BJ (cell line): ENCODE measurements around the gene TNPO3. TPM values are rescaled to one million over a fixed set of nuclear protein-coding genes. Genes with fewer than 3 reads are reported as not detected.

Experiments used
- CTCF ChIA-PET: fragments of 350-600 bp; formaldehyde crosslinking; extraction: SDS; loops from one replicate; lab custom pipeline; 2021; ENCODE audit warnings: antibody characterized with exemption, inconsistent platforms; lab: Yijun Ruan, JAX
- POLR2A ChIA-PET: fragments of 300-600 bp; sonication (Branson Sonifier 250); formaldehyde crosslinking; extraction: SDS; loops from one replicate; lab custom pipeline; 2021; ENCODE audit warnings: antibody characterized with exemption; lab: Charles Lee
- DNase-seq: peaks from one replicate; pipeline ENCODE4 v3.0.0-alpha.2; 2011; ENCODE audit warnings: low read depth
- H3K27me3 ChIP-seq: 2 replicates; pipeline ENCODE4 v1.6.0; 2011; ENCODE audit warnings: low read length; ENCODE audit not compliant: control insufficient read depth, insufficient read depth
- H3K36me3 ChIP-seq: 2 replicates; pipeline ENCODE4 v1.5.1; 2011; ENCODE audit warnings: low read length; ENCODE audit not compliant: control insufficient read depth, insufficient read depth
- H3K4me3 ChIP-seq: 2 replicates; pipeline ENCODE4 v1.5.1; 2011; ENCODE audit warnings: low read depth, mild to moderate bottlenecking, control low read depth, low read length
- CTCF ChIP-seq: IDR thresholded peaks from 2 replicates; pipeline ENCODE4 v1.5.1; 2011; ENCODE audit warnings: low read depth, mild to moderate bottlenecking, control low read depth, inconsistent platforms, low read length, moderate library complexity; ENCODE audit not compliant: insufficient read depth
- polyA plus RNA-seq: library from polyadenylated mRNA; depleted of rRNA; stranded (reverse); fragments of >200 nt; gene quantifications from 2 replicates; pipeline ENCODE4 v1.2.3, GENCODE V29; 2011

The TNPO3 gene
- polyA plus RNA-seq, 1 experiment: 36.2 TPM

- Histone ChIP-seq H3K4me3 (no peak overlapping the region), H3K27me3 (peaks cover 34% of the 10 kb centered on the region), H3K36me3 (no peaks in the 10 kb centered on the region)
- no peak for DNase-seq
- ChIA-PET POLR2A (no interaction called here), CTCF (interaction anchor here (0.6 to 2.0 kb wide), 3 partner anchors 10 to 171 kb away, joined by 3 to 5 read pairs (median 4); partner anchors contain the start of gene KCP)
- no peak for TF ChIP-seq CTCF
Observed at GRCh38 chr7:128919881-128920799, 134.8 kb downstream of the TNPO3 start.

GRCh38 chr7:128919241-128919640, 135.7 kb downstream of the TNPO3 start:
- POLR2A ChIA-PET: no interaction called here
- Histone ChIP-seq H3K4me3 (no peak overlapping the region), H3K36me3 (no peaks in the 10 kb centered on the region), H3K27me3 (peaks cover 38% of the 10 kb centered on the region)
- CTCF ChIA-PET: interaction anchor here (0.6 to 2.0 kb wide), 3 partner anchors 9 to 172 kb away, joined by 3 to 5 read pairs (median 4); partner anchors contain the start of gene KCP
- no peak for TF ChIP-seq CTCF
- no peak for DNase-seq

GRCh38 chr7:128918016-128918665, 136.8 kb downstream of the TNPO3 start:
- H3K4me3 ChIP-seq: no peak overlapping the region
- no peaks in the 10 kb centered on the region for H3K36me3 ChIP-seq
- H3K27me3 ChIP-seq: peaks cover 40% of the 10 kb centered on the region
- POLR2A ChIA-PET: no interaction called here
- CTCF ChIA-PET: interaction anchor here (2.0 kb wide), 1 partner anchor 173 kb away, joined by 5 read pairs; no protein-coding TSS in a partner anchor
- no peak for TF ChIP-seq CTCF
- no peak for DNase-seq

- no peak for DNase-seq
- CTCF ChIA-PET: no interaction called here
- Histone ChIP-seq H3K4me3 (no peak overlapping the region), H3K27me3 (peaks cover 36% of the 10 kb centered on the region), H3K36me3 (no peaks in the 10 kb centered on the region)
- TF ChIP-seq CTCF: no peak
- POLR2A ChIA-PET: no interaction called here
Observed at GRCh38 chr7:128917122-128917521, 137.8 kb downstream of the TNPO3 start.

- no peak overlapping the region for H3K4me3 ChIP-seq
- no peaks in the 10 kb centered on the region for H3K36me3 ChIP-seq
- ChIA-PET POLR2A (no interaction called here), CTCF (no interaction called here)
- TF ChIP-seq CTCF: no peak
- H3K27me3 ChIP-seq: peaks cover 39% of the 10 kb centered on the region
- no peak for DNase-seq
Observed at GRCh38 chr7:128916643-128916915, 138.3 kb downstream of the TNPO3 start.
